H1 (cell line): ENCODE data around the gene EYA2. TPM values are rescaled to one million over a fixed set of nuclear protein-coding genes. Genes with fewer than 3 reads are reported as not detected.

ENCODE experiments used
- CTBP2 ChIP-seq: IDR thresholded peaks from 2 replicates; pipeline ENCODE4 v1.7.0; 2011; ENCODE audit warnings: borderline replicate concordance, mild to moderate bottlenecking, moderate library complexity, mixed read lengths, low read length; ENCODE audit not compliant: insufficient read depth, insufficient read length
- FOSL1 ChIP-seq: IDR thresholded peaks from 2 replicates; pipeline ENCODE4 v1.6.1; 2011; ENCODE audit warnings: mild to moderate bottlenecking, low read depth, low read length, moderate library complexity; ENCODE audit not compliant: insufficient read depth
- JUND ChIP-seq: IDR thresholded peaks from 2 replicates; pipeline ENCODE4 v1.6.1; 2011; ENCODE audit warnings: mild to moderate bottlenecking, improper control_type of control experiment, low read length
- SUZ12 ChIP-seq: fragments of 200-600 bp; sonication (generic); IDR thresholded peaks from 2 replicates; pipeline ENCODE4 v1.6.1; 2012; ENCODE audit warnings: mild to moderate bottlenecking, inconsistent platforms, low read length, moderate library complexity, mixed read lengths
- polyA plus RNA-seq, 7 experiments: library from polyadenylated mRNA; depleted of rRNA in 3 of 7; stranded (reverse) in 5 of 7; unstranded in 2 of 7; fragments of >200 nt in 5 of 7; fragments of 200-250 nt in 2 of 7; gene quantifications; 1 replicate in 5 of 7; 2 replicates in 1 of 7; 4 replicates in 1 of 7; pipeline versions ENCODE4 v1.2.1 to v1.2.3, GENCODE V29; 2011 to 2013; ENCODE audit warnings: missing spikeins in 2 of 7, mixed read lengths in 2 of 7
- total RNA-seq: library from RNA; stranded (reverse); fragmentation: NEBNext Ultra II Directional; extraction: Animal tissue kit (Norgen Biotek cat#: 25700); gene quantifications from 2 replicates; pipeline ENCODE4 v1.2.1, GENCODE V29; 2021

Gene EYA2
- total and polyA plus RNA-seq, 2 of the 8 experiments (the other 6 are each of a cell fraction or from before 2014, with no cell fraction given) = 1.6 to 1.7 TPM

GRCh38 chr20:47108994-47109393 lies 214.4 kb downstream of the EYA2 start (continued):
- TF ChIP-seq SUZ12 = no peak
- no peak for TF ChIP-seq FOSL1
- no peak for TF ChIP-seq JUND
- no peak for TF ChIP-seq CTBP2
